T-helper 2 cell treated with Interferon-gamma antibody and Interleukin-4, amounts not matched to agents 5 μg/mL and 100 μg/mL, for 36 hours (primary cell): Measurements from ENCODE around the gene FOSL2.

ENCODE experiments used
- DNase-seq: peaks from one replicate; pipeline ENCODE4 v3.0.0; 2021; ENCODE audit warnings: low spot score
- H3K27ac Mint-ChIP-seq: one replicate; pipeline ENCODE4 v1.8.0; 2021; ENCODE audit warnings: mild to moderate bottlenecking, mixed read lengths
- H3K27me3 Mint-ChIP-seq: one replicate; pipeline ENCODE4 v1.8.0; 2021; ENCODE audit warnings: low read depth, mixed read lengths
- H3K36me3 Mint-ChIP-seq: one replicate; pipeline ENCODE4 v1.8.0; 2021; ENCODE audit warnings: low read depth, mixed read lengths
- H3K4me1 Mint-ChIP-seq: one replicate; pipeline ENCODE4 v1.8.0; 2021; ENCODE audit warnings: low read depth, mixed read lengths
- H3K4me3 Mint-ChIP-seq: one replicate; pipeline ENCODE4 v1.8.0; 2022; ENCODE audit warnings: mild to moderate bottlenecking, moderate library complexity, mixed read lengths
- H3K9me3 Mint-ChIP-seq: one replicate; pipeline ENCODE4 v1.8.0; 2021; ENCODE audit warnings: mixed read lengths

FOSL2 gene

DNA sequence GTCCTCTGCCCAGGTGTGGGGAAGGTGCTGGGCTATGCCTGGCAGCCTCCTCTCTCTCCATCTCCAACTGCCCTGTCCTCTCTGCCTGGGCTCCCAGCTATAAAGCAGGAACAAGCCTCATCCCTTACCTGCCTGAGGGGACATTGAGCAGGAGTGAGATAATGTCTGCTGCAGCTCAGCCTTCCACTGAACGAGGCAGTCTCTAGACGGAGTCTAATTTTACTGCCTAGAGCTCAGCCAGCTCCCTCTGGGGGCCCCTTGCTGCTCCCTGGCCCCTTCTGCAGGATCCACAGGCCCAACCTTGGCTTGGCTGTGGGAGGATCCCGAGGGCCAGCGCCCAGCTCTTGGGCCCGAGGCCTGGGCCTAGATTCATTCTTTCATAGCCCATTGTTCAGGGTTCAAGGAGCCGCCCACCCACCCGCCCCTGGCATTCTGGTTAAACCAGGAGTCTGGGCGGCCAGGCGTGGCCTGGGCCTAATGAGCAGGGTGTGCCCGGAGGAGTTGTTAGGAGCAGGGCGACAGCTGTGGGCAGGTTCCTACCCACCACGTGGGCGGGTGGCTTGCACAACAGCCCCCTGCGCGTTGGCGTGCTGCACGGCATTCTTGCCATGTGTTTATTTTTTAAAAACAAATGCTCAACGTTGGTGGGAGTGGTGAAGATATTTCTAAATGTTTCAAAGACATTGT lies 44.6 kb downstream of the FOSL2 start:
- H3K36me3 Mint-ChIP-seq = no peaks in the 10 kb centered on the region
- H3K4me1 Mint-ChIP-seq = peaks cover 20% of the 10 kb centered on the region
- H3K4me3 Mint-ChIP-seq = no peak overlapping the region
- H3K27ac Mint-ChIP-seq = no peak overlapping the region
- peaks cover 14% of the 10 kb centered on the region for H3K9me3 Mint-ChIP-seq
- no peak for DNase-seq
- H3K27me3 Mint-ChIP-seq = no peaks in the 10 kb centered on the region

- H3K27ac Mint-ChIP-seq = no peak overlapping the region
- H3K4me3 Mint-ChIP-seq = no peak overlapping the region
- peaks cover 12% of the 10 kb centered on the region for H3K9me3 Mint-ChIP-seq
- no peaks in the 10 kb centered on the region for H3K36me3 Mint-ChIP-seq
- no peak for DNase-seq
- H3K4me1 Mint-ChIP-seq = peaks cover 23% of the 10 kb centered on the region
- no peaks in the 10 kb centered on the region for H3K27me3 Mint-ChIP-seq
These were observed 45.3 kb downstream of the FOSL2 start for GRCh38 chr2:28437918-28438317.

GRCh38 chr2:28438532-28439063 lies 45.9 kb downstream of the FOSL2 start:
- Mint-ChIP-seq H3K4me3 (no peak overlapping the region), H3K27me3 (no peaks in the 10 kb centered on the region), H3K27ac (no peak overlapping the region), H3K4me1 (peaks cover 22% of the 10 kb centered on the region), H3K36me3 (no peaks in the 10 kb centered on the region), H3K9me3 (peaks cover 5% of the 10 kb centered on the region)
- no peak for DNase-seq

DNA sequence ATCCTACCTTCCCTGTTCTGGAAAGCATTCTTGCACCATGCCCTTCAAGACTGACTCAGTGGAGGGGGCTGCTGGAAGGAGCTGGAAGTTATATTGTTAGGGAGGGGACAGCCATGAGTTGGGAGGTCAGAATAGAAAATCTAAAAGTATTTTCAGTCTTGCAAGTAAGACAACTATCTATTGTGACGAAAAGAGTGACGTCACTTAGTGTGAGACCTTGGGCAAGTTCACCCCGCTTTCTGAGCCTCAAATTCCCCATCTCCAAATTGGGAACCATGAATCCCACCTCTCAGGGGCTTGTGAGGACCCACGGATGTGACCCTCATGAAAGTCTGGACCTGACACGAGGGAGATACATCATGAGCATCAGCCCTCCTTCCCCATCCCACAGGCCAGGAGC lies 46.5 kb downstream of the FOSL2 start:
- H3K27me3 Mint-ChIP-seq = no peaks in the 10 kb centered on the region
- H3K9me3 Mint-ChIP-seq = no peaks in the 10 kb centered on the region
- no peak for DNase-seq
- H3K36me3 Mint-ChIP-seq = no peaks in the 10 kb centered on the region
- H3K4me3 Mint-ChIP-seq = no peak overlapping the region
- peaks cover 18% of the 10 kb centered on the region for H3K4me1 Mint-ChIP-seq
- no peak overlapping the region for H3K27ac Mint-ChIP-seq

DNA sequence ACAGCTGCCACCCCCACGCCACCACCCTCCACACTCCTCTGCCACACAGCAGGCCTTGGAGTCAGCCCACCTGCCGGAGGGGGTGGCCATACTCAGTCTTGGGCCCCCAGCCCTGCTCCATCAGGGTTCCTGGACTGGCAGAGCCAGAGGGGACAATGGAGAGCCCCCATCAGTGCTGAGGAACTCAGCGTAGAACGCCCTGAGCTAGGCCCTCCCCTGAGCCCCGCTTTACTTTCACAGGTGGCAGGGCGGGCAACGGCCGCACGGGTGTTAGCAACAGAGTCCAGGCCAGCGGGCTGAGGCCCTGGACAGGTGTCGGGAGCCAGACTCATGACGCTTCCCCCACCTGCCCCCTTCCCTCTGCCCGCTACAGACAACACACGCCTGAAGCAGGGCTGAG lies 47.1 kb downstream of the FOSL2 start:
- no peak for DNase-seq
- Mint-ChIP-seq H3K27ac (no peak overlapping the region), H3K4me1 (peaks cover 13% of the 10 kb centered on the region), H3K4me3 (no peak overlapping the region), H3K9me3 (no peaks in the 10 kb centered on the region), H3K36me3 (no peaks in the 10 kb centered on the region), H3K27me3 (no peaks in the 10 kb centered on the region)

DNA sequence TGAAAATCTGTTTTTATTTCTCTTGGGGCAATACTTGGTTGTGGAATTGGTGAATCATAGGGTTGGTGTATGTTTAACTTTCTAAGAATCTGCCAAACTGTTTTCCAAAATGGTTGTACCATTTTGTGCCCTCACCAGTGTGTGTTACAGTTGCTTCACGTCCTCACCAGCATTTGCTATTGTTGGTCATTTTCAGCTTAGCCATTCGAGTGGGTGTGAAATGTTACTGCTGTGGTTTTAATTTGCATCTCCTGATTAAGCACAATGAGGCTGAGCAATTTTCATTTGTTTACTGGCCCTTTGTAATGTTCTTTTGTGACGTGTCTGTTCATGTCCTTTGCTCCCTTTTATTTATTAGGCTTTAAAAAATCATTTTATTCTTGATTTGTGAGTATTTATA lies 49.7 kb downstream of the FOSL2 start:
- Mint-ChIP-seq H3K27ac (no peak overlapping the region), H3K27me3 (no peaks in the 10 kb centered on the region), H3K4me1 (peaks cover 14% of the 10 kb centered on the region), H3K9me3 (no peaks in the 10 kb centered on the region), H3K4me3 (no peak overlapping the region), H3K36me3 (no peaks in the 10 kb centered on the region)
- no peak for DNase-seq

- no peaks in the 10 kb centered on the region for H3K27me3 Mint-ChIP-seq
- no peaks in the 10 kb centered on the region for H3K9me3 Mint-ChIP-seq
- no peaks in the 10 kb centered on the region for H3K36me3 Mint-ChIP-seq
- peaks cover 34% of the 10 kb centered on the region for H3K4me1 Mint-ChIP-seq
- H3K27ac Mint-ChIP-seq = no peak overlapping the region
- no peak overlapping the region for H3K4me3 Mint-ChIP-seq
- DNase-seq = no peak
These were observed 52.3 kb downstream of the FOSL2 start for GRCh38 chr2:28444956-28445355.

- Mint-ChIP-seq H3K4me1 (peaks cover 40% of the 10 kb centered on the region), H3K36me3 (no peaks in the 10 kb centered on the region), H3K27me3 (no peaks in the 10 kb centered on the region), H3K27ac (no peak overlapping the region), H3K4me3 (no peak overlapping the region), H3K9me3 (no peaks in the 10 kb centered on the region)
- peak; percentile 78 for DNase-seq
These were observed 53.0 kb downstream of the FOSL2 start for GRCh38 chr2:28445448-28446258.

GRCh38 chr2:28446531-28446930 lies 53.9 kb downstream of the FOSL2 start:
- no peak overlapping the region for H3K27ac Mint-ChIP-seq
- H3K9me3 Mint-ChIP-seq = no peaks in the 10 kb centered on the region

DNA sequence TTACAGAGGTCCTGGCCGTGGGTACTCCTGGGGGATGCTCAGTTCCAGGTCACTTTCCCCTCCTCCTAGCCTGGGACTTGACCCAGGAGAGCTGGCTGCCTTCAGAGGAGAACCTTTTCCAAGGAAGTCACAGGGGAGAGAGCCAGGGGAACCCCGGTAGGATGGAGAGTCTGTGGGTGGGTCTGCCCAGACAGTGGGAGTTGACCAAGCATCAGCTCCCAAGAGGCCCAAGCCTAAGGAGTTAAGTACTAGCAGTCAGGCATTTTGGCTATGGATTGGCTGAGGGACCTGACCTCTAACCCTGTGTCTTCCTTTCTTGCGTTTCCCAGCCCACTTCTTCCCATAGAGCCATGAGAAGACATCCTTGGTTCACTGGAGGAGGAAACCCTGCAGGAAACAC lies 54.4 kb downstream of the FOSL2 start:
- no peak overlapping the region for H3K4me3 Mint-ChIP-seq
- no peaks in the 10 kb centered on the region for H3K27me3 Mint-ChIP-seq

More at GRCh38 chr2:28446531-28446930, 53.9 kb downstream of the FOSL2 start:
- no peak overlapping the region for H3K4me3 Mint-ChIP-seq
- no peaks in the 10 kb centered on the region for H3K36me3 Mint-ChIP-seq
- DNase-seq = no peak
- no peaks in the 10 kb centered on the region for H3K27me3 Mint-ChIP-seq
- peaks cover 45% of the 10 kb centered on the region for H3K4me1 Mint-ChIP-seq

GRCh38 chr2:28447943-28448792 lies 55.5 kb downstream of the FOSL2 start:
- H3K9me3 Mint-ChIP-seq = no peaks in the 10 kb centered on the region
- H3K36me3 Mint-ChIP-seq = no peaks in the 10 kb centered on the region
- H3K27me3 Mint-ChIP-seq = no peaks in the 10 kb centered on the region
- peaks cover 44% of the 10 kb centered on the region for H3K4me1 Mint-ChIP-seq
- DNase-seq = no peak
- H3K27ac Mint-ChIP-seq = peak overlapping the region; percentile 69
- peak overlapping the region; percentile 10 for H3K4me3 Mint-ChIP-seq

More for the DNA sequence above, 54.4 kb downstream of the FOSL2 start:
- peaks cover 42% of the 10 kb centered on the region for H3K4me1 Mint-ChIP-seq
- H3K9me3 Mint-ChIP-seq = no peaks in the 10 kb centered on the region
- no peak for DNase-seq
- no peaks in the 10 kb centered on the region for H3K36me3 Mint-ChIP-seq
- no peak overlapping the region for H3K27ac Mint-ChIP-seq

- Mint-ChIP-seq H3K27me3 (no peaks in the 10 kb centered on the region), H3K9me3 (no peaks in the 10 kb centered on the region), H3K36me3 (no peaks in the 10 kb centered on the region), H3K4me3 (peak overlapping the region; percentile 10), H3K27ac (peak overlapping the region; percentile 69), H3K4me1 (peaks cover 46% of the 10 kb centered on the region)
- no peak for DNase-seq
These were observed 56.1 kb downstream of the FOSL2 start for GRCh38 chr2:28448793-28449100.

DNA sequence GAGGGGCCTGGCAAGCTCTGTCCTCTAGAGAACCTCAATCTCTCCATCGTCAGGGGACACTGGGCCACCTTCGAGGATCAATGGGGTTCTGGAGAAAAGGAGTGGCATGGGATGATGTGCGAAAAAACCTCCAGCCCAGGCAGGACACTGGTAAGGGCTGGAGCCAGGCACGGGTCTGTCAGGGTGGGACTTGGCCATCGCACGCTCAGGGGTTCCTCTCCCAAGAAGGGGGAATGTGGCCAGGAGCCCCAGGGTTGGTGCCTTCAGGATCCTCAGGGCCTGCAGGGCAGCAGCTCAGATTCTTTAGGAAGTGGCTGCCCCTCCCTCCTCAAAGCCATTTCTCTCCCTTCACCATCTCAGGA lies 56.4 kb downstream of the FOSL2 start:
- H3K4me3 Mint-ChIP-seq = peak overlapping the region; percentile 35
- DNase-seq = no peak
- peaks cover 46% of the 10 kb centered on the region for H3K4me1 Mint-ChIP-seq
- no peaks in the 10 kb centered on the region for H3K27me3 Mint-ChIP-seq
- no peaks in the 10 kb centered on the region for H3K36me3 Mint-ChIP-seq
- H3K27ac Mint-ChIP-seq = peak overlapping the region; percentile 69
- H3K9me3 Mint-ChIP-seq = no peaks in the 10 kb centered on the region
